Measurements from ENCODE around the gene MALL.
"Not testable (repeated sequence)": the region's sequence is repeated elsewhere in the genome, so short reads cannot be mapped to it uniquely, and the experiment has no call there.

Gene MALL

GRCh38 chr2:110115291-110116032, at the start of gene MALL:
MALL (minus strand) TSS chr2:110115822; CDS start chr2:110115792, 30 bp downstream.
- peak; percentile 26 for DNase-seq

GRCh38 chr2:110157153-110157793, 41.7 kb upstream of the MALL start:
- DNase-seq, result peak; percentile 60

DNA sequence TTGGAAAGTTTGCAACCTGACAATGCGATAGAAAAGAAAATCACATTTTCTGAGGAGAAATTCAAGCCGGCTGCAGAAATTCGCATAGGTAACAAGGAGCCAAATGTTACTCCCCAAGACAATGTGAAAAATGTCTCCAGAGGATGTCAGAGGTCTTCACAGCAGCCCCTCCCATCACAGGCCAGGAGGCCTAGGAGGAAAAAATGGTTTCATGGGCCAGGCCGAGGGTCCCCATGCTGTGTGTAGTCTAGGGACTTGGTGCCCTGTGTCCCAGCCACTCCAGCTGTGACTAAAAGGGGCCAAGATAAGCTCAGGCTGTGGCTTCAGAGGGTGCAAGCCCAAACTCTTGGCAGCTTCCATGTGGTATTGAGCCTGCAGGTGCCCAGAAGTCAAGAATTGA, 39.2 kb upstream of the MALL start:
- not testable (repeated sequence) for DNase-seq

GRCh38 chr2:110154188-110154587, 38.6 kb upstream of the MALL start:
- not testable (repeated sequence) for DNase-seq

DNA sequence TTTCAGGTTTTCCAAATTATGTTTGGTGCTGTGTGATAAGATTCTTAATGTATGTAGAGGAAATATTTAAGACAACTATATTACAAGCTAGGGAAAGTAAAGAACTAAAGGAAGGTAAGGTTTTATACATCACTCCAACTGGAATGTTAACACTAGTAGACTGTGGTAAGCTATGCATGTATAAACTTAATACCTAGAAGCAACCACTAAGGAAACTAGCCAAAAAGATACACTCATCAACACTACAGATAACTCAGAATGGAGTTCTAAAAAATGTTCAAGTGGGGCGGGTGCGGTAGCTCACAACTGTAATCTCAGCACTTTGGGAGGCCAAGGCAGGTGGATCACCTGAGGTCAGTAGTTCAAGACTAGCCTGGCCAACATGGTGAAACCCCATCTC, 37.8 kb upstream of the MALL start:
- DNase-seq, result no peak

GRCh38 chr2:110152943-110153342, 37.3 kb upstream of the MALL start:
- no peak for DNase-seq

DNA sequence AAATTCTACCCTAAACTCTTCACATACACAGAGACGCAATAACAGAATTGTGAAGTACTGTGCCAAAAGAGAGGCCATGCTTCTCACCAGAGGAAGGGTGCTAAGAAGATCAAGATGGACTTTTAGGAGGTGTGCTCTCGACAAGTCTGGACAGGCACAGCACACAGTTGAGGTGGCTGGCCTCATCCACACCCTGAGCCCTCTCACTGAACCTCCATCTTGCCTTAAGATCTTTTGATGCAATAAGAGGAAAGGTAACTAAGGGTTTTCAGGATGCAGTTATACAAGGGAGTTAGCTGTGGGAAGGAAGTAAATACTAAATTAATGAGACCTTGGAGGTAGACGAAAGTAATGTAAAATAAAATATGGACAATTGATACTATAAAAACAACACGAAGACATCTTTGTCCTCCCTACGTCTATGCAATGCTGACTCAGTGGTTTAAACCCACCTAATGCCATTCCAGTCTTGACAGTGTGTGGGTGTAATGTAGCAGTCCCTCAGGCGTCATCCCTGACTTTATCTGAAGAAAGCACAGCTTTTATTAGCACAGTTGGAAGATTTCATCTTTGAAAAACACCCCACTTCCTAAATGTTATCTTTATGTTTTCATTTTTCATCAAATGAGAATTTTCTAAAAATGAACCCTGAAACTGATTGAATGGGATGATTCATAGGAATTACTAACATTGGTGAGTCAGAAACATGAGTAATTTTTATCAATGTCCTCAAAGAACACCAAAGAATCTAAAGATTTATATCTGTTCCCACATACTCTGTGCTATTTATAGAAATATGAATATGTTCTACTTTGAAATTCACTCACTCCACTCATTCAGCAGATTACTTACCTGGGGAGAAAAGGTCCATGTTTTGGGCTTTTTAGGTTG, 34.0 kb upstream of the MALL start:
- DNase-seq, result peak; percentile 79

GRCh38 chr2:110146945-110147332, 31.3 kb upstream of the MALL start:
- DNase-seq, result no peak

DNA sequence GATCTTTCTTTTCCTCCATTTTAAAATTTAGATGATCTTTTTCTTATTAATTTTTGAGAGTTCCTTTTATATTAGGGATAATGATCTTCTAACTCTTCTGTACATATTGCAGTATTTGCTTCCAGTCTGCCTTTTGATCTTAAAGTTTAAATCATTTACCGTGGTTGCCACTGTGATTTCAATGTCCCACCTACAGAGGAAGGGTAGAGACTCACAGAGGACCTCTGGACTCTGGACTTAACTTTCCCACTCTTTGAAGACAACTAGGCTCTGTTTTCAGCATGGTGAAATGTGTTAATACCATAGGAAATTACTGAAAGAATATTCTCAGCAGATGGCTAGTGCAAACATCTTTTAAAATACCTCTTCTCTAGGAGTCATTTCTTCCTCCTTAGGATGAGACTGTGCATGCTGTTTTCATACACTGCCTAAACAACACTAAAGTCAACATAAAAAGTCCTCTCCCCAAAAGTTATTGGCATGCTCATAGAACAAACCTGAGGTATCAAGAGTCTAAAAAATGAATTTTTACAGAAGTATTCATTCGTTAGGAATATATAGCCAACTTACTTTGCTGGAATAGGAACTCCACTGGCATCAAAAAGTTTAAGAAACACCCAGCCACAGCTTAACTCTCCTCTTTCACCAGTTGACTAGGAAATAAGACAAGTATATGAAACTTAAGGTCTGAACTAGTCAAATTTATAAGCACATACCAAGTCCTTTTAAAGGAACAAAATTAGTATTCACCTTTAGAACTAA, 30.7 kb upstream of the MALL start:
- DNase-seq, result no peak

DNA sequence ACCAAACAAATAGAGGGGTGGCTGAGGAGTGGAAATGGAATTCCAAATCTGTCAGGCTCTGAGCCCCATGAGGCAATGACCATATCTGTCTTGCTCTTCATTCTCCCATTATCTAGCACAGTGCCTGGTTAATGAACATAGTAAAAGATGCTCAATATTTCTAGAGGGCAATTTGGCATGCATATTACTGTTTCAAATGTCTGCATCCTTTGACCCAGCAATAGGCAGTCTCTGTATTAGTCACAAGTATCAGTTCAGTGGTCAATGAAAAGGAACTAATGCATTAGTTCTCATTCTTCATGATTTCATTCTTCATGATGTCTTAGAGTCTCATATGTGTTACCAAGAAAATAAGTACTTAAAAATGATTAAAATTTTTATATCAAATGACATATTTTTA, 28.4 kb upstream of the MALL start:
- DNase-seq, result no peak

GRCh38 chr2:110140401-110140800, 24.8 kb upstream of the MALL start:
- DNase-seq, result no peak

- DNase-seq, result no peak
Measured at GRCh38 chr2:110134025-110134424, 18.4 kb upstream of the MALL start.

- DNase-seq, result no peak
Measured at GRCh38 chr2:110131166-110131565, 15.5 kb upstream of the MALL start.

GRCh38 chr2:110130757-110131156, 15.1 kb upstream of the MALL start:
- no peak for DNase-seq

GRCh38 chr2:110126906-110127305, 11.3 kb upstream of the MALL start:
- no peak for DNase-seq

- DNase-seq, result peak; percentile 31
Measured at GRCh38 chr2:110126086-110126773, 10.6 kb upstream of the MALL start.

GRCh38 chr2:110124939-110125691, 9.5 kb upstream of the MALL start:
- DNase-seq, result peak; percentile 73

DNA sequence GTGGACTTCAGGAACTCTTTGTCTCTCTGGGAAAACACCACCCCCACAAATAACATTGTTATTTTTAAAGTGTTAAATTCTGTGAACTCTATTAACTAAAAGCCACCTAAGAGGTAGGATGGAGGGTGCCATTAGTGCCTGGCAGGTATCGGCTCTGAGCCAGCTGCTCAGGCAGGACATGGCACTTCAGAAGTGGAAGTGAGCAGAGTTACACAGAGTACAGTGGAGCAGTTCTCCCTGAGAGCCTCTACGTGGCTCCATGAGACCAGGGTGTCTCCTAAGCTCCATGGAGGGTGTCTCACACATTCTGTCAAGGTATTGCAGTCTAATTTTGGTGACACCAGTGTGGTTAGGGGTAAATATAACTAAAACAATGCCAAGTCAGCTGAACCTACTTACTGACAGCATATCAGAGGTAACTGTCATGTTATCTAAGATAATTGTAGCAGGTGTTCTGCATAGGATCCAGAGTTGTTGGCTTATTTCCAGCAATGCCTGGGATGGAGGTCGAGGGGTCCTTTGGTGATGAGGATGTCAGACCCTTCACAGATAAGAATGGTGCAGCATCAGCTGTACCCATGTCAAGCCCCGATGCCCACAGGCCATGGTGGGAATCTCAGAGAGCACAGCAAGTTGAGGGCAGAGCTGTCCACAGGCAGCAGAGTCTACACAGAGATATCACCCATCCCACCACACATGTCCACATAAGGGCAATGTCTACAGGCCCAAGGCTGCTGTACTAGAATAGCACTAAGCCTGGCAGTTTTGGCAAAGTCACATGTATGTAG, 8.6 kb upstream of the MALL start:
- DNase-seq, result no peak

DNA sequence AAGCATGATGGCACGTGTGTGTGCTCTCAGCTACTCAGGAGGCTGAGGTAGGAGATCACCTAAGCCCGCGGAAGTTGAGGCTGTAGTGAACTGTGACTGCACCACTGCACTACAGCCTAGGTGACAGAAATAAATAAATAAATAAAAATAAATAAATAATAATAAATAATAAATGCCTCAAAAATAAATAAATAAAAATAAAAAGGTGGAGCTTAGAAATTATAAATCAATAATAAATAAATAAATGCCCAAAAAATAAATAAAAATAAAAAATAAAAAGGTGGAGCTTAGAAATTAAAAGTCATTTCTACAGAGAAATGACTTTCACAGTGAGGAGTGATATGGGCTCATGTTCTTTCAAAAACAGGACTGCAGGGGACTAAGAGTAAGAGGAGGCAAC, 6.0 kb upstream of the MALL start:
- DNase-seq, result no peak

DNA sequence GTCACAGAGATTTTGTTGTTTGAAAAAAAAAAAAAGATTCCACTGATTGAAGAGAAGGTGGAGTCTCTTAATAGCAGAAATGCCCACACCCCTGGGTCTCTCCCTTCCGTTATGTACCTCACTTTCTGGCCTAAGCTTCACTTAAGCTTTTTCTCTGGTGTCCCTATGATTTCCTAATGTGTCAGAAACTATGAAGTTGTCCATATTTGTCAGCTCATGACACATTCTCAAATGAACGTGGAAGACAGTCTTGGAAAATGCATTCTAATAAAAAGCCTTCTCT, 5.4 kb upstream of the MALL start:
- no peak for DNase-seq

Data from EL (cell line).